Subcutaneous abdominal adipose tissue (tissue), 5 donors: ENCODE data around the gene CHDH.

Source experiments
- H3K27ac ChIP-seq: one replicate; pipeline ENCODE4 v1.7.0; 2013; ENCODE audit warnings: low read depth, mild to moderate bottlenecking, inconsistent platforms, low read length, moderate library complexity
- H3K27me3 ChIP-seq, 5 donors: one replicate each; pipeline ENCODE4 v1.7.0; 2013; ENCODE audit warnings: low read length in 5 of 5, inconsistent platforms in 1 of 5; ENCODE audit not compliant: control insufficient read depth in 5 of 5, insufficient read depth in 4 of 5
- H3K36me3 ChIP-seq, 5 donors: one replicate each; pipeline ENCODE4 v1.7.0; 2013; ENCODE audit warnings: low read length in 5 of 5; ENCODE audit not compliant: control insufficient read depth in 5 of 5, insufficient read depth in 5 of 5
- H3K4me1 ChIP-seq, 5 donors: one replicate each; pipeline ENCODE4 v1.7.0; 2013; ENCODE audit warnings: low read length in 5 of 5, mild to moderate bottlenecking in 3 of 5, moderate library complexity in 1 of 5; ENCODE audit not compliant: control insufficient read depth in 5 of 5, insufficient read depth in 5 of 5
- H3K4me3 ChIP-seq, 5 donors: one replicate each; pipeline ENCODE4 v1.7.0; 2013; ENCODE audit warnings: low read length in 5 of 5, low read depth in 1 of 5
- H3K9ac ChIP-seq, 5 donors: one replicate each; pipeline ENCODE4 v1.7.0; 2013; ENCODE audit warnings: low read length in 5 of 5, mild to moderate bottlenecking in 4 of 5, moderate library complexity in 3 of 5
- H3K9me3 ChIP-seq, 5 donors: one replicate each; pipeline ENCODE4 v1.7.0; 2013; ENCODE audit warnings: low read length in 5 of 5; ENCODE audit not compliant: control insufficient read depth in 5 of 5
- donor health status: healthy.
- donor health status: healthy.
- donor health status: healthy.
- donor health status: healthy.
- donor health status: healthy.

The CHDH gene

DNA sequence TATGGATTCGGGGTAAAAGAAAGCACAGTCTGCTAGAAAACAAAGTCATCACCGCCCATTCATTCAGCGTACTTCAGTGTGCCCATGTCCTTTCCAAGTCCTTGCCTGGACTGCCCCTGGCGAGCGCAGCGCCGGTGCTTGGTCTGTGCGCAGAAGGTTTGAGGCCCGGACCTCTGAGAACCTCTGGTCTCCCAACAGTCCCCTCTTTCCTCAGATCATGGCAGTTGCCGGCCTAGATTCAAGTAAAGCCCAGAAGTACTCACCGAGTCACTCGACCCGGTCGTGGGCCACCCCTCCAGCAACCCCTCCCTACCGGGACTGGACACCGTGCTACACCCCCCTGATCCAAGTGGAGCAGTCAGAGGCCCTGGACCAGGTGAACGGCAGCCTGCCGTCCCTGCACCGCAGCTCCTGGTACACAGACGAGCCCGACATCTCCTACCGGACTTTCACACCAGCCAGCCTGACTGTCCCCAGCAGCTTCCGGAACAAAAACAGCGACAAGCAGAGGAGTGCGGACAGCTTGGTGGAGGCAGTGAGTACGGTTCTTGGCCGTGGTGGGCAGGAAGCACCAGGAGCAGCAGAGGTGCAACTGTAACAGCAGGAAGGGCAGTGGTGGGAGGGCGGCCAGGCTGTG, 36.3 kb downstream of the CHDH start:
- Histone ChIP-seq H3K27me3 (peaks cover 4 to 12% (median 5%) of the 10 kb centered on the region in 5 donors), H3K27ac (no peak overlapping the region), H3K36me3 (no peaks in the 10 kb centered on the region), H3K9me3 (no peaks in the 10 kb centered on the region), H3K4me1 (no peaks in the 10 kb centered on the region), H3K4me3 (no peak overlapping the region), H3K9ac (no peak overlapping the region)

DNA sequence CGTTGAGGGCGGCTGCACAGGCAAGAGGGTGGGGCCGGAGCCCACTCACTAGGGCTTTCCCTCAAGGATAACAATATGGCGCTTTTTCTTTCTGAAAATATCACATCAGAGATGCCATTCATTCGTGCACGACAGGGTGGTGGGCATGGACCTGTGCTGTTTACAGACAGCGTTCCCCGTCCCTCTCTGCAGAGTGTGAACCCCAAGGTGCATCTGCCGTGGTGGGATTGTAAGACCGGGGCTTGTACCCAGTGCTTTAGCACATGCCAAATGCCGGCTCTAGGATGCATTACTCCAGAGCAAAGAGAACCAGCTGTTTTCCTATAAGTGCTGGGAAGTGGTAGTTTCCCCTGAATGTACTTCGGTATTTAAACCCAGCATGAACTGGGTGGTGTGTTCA, 37.0 kb downstream of the CHDH start:
- no peak overlapping the region for H3K4me3 ChIP-seq
- no peak overlapping the region for H3K27ac ChIP-seq
- H3K9me3 ChIP-seq, result no peaks in the 10 kb centered on the region
- H3K36me3 ChIP-seq, result no peaks in the 10 kb centered on the region
- peaks cover 4 to 12% (median 7%) of the 10 kb centered on the region in 5 donors for H3K27me3 ChIP-seq
- no peaks in the 10 kb centered on the region for H3K4me1 ChIP-seq
- no peak overlapping the region for H3K9ac ChIP-seq

DNA sequence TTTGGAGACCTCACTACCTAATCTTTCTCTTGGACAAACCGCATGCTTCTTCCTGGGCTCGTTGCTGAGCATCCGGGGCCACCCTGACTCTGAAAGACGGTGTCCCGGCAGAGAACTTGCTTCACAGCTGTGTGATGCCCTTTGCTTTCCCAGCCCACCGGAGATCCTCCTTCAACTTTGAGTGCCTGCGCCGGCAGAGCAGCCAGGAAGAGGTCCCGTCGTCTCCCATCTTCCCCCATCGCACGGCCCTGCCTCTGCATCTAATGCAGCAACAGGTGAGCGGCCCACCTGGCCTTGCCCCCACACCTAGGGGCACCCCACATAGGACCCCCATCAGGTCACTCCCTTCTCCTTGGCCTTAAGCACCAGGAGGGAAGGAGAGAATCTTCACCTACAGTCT, 37.7 kb downstream of the CHDH start:
- no peaks in the 10 kb centered on the region for H3K36me3 ChIP-seq

DNA sequence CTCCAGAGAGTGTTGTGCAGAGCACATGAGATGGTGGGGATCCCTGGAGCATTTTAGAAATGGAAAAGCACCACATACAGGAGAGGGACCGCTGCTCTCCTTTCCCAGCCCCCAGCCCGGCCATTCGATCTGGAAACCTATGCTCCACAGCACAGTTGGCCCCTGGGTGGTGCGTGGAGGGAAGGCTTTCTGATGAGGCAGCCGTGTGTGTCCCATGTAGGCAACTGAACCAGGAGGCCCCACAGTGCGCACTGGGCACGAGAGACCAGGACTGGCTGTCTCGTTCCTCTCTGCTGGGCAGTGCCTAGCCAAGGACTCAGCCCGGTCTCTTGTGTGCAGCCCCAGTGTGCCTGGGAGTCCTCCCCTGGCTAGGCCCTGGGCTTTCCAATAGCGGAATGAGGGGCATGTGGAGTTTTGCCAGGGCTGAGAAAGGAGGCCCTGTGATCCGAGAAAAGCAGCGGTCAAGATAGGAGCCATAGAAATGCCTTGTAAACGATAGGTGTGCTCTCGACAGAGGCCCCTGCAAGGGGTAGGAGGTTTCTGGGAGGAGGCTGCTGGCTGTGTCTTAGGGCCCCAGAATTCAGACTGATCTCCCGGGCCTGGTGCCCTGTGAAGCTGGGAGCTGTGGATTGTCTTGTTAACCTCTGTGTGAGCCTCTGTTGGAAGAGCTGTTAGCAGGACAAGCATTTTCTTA, 39.0 kb downstream of the CHDH start:
- no peak overlapping the region for H3K27ac ChIP-seq
- H3K9ac ChIP-seq, result no peak overlapping the region
- H3K4me1 ChIP-seq, result no peaks in the 10 kb centered on the region
- peaks cover 4 to 12% (median 10%) of the 10 kb centered on the region in 5 donors for H3K27me3 ChIP-seq
- H3K36me3 ChIP-seq, result no peaks in the 10 kb centered on the region
- no peaks in the 10 kb centered on the region for H3K9me3 ChIP-seq
- H3K4me3 ChIP-seq, result no peak overlapping the region

More for the DNA sequence above, 37.7 kb downstream of the CHDH start:
- Histone ChIP-seq H3K9me3 (no peaks in the 10 kb centered on the region), H3K4me3 (no peak overlapping the region), H3K4me1 (no peaks in the 10 kb centered on the region), H3K9ac (no peak overlapping the region), H3K27me3 (peaks cover 4 to 12% (median 8%) of the 10 kb centered on the region in 5 donors), H3K27ac (no peak overlapping the region)

DNA sequence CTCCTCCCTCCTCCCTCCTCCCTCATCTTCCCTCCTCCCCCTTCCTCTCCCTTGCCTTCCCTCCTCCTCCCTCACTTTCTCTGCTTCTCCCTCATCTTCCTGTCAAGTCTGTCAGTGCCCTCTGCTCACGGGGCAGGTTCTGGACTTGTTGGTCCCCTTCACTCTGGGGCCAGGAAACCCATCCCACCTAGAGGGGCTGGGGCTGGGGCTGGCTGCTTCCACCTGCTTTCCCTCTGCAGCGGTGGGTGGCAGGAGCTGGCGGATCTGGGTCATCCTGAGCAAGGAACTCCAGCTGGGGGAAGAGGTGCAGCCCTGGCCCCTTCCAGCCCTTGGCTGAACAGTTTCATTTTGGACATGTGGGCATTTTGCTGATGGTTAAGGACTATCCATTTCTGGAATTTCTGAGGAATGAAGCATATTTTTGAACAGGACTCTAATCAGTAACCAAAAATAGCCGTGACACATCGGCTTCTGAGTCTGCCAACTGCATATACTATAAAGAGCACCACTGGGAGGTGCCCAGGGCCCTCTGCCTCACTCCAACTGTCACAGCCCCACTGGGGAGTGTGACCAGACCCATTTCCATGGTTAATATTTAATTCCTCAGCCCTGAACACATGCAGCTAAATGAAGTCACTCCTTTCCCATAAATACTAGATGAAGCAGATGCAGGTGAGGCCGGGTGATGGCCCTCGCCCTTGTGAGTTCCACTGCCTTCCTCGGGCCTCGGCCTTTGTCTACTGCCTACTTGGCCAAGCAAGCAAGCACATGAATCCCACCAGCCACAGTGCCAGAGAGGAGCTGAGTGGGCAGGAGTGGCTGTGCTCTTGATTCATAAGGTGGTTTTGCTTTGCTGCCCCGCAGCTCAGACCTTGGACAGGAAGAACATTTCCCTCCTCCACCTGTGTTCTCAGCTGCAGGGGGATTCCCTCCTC, 39.8 kb downstream of the CHDH start:
- Histone ChIP-seq H3K9me3 (no peaks in the 10 kb centered on the region), H3K27me3 (peaks cover 4 to 12% (median 10%) of the 10 kb centered on the region in 5 donors), H3K9ac (no peak overlapping the region), H3K4me3 (no peak overlapping the region), H3K4me1 (no peaks in the 10 kb centered on the region), H3K27ac (no peak overlapping the region), H3K36me3 (no peaks in the 10 kb centered on the region)

DNA sequence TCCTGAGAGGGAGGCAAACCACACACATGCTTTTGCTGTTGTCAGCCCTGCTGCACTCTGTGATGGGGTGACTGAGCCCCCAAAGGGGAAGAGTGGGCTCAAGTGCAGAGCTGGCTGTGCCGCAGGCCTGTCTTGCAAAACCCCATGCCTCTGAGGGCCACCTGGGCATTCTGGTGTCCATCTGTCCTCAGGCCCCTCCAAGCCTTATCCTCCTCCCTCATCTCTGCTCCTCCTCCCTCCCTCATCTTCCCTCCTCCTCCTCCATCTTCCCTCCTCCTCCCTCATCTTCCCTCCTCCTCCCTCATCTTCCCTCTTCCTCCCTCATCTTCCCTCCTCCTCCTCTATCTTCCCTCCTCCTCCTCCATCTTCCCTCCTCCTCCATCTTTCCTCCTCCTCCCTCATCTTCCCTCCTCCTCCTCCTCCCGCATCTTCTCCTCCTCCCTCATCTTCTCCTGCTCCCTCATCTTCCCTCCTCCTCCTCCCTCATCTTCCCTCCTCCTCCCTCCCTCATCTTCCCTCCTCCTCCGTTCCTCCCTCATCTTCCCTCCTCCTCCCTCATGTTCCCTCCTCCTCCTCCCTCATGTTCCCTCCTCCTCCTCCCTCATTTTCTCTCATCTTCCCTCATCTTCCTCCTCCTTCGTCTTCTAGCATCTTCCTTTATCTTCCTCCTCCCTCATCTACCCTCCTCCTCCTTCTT, 40.6 kb downstream of the CHDH start:
- H3K36me3 ChIP-seq, result no peaks in the 10 kb centered on the region
- H3K9me3 ChIP-seq, result no peaks in the 10 kb centered on the region
- H3K4me3 ChIP-seq, result no peak overlapping the region
- H3K27me3 ChIP-seq, result peaks cover 4 to 12% (median 10%) of the 10 kb centered on the region in 5 donors
- no peak overlapping the region for H3K27ac ChIP-seq
- no peak overlapping the region for H3K9ac ChIP-seq
- no peaks in the 10 kb centered on the region for H3K4me1 ChIP-seq

DNA sequence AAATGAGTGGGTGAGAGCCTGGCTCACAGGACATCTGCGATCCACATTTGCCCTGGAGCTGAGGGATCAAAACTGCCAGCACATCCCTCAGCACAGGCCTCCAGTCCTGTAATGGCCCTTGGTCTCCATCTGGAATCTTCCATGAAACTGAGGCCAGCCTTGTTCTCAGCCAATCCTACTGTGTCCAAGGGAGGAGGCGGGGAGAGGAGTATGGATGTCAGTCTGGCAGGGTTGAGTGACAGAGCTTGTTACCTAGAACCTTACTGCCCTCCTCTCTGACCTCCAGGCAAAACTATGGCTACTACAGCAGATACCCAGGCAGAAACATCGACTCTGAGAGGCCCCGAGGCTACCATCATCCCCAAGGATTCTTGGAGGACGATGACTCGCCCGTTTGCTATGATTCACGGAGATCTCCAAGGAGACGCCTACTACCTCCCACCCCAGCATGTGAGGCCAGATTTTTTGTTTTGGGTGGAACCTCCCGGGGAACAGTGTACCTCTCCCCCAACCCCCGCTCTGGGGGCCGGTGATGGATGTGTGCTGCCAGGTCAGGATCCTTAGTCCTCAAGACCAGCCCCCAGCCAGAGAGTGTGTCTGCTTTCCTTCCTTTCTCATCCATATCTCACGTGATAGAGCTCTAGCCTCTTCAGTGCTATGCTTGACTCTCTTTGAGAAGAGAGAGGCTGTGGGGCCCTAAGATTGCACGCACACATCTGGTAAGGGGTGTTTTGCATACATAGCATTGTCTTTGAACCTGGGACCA, 41.3 kb downstream of the CHDH start:
- no peak overlapping the region for H3K27ac ChIP-seq

DNA sequence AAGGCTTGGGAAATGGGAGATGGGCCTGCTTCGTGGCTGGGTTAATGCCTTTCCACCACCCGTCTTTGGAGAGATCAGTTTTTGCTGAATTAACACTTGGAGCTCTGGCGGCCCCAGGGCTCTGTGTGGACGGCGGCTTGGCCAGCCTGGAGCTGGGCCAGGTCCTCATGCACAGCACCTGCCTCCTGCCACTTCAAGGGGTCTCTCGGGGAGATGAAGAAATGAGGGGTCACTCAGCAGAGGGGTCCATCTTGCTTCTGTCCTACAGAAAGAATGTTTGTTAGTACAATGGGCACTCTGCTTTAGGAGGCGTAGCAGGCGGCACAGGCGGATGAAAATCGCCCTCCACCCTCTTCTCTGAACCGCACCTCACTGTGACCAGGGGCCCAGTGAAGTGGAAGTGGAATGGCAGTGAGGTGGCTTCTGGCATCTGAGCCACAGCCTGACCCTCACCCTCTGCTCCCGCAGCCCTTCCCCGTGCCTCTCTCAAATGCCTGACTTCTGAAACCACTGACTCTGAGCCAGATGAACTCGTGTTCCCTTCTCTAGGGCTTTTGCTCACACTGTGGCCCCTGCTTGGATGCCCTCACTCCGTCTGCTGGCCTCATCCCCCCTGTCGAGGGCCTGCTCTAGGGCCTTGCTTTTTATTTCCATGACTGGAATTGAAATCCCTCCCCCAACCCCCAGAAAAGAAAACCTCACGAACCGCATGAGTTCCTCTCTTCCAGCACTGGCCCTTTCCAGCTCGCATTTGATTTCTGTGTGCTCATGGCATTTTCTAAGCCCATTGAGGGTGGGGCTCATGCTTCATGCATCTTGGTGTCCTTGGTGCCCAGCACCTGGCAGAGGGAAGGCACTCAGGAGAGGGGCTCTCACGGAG, 42.2 kb downstream of the CHDH start:
- Histone ChIP-seq H3K9me3 (no peaks in the 10 kb centered on the region), H3K27ac (no peak overlapping the region), H3K4me3 (no peak overlapping the region), H3K9ac (no peak overlapping the region), H3K4me1 (no peaks in the 10 kb centered on the region), H3K27me3 (peaks cover 4 to 12% (median 11%) of the 10 kb centered on the region in 5 donors), H3K36me3 (no peaks in the 10 kb centered on the region)

More for the DNA sequence above, 41.3 kb downstream of the CHDH start:
- no peaks in the 10 kb centered on the region for H3K4me1 ChIP-seq
- no peak overlapping the region for H3K4me3 ChIP-seq
- H3K9ac ChIP-seq, result no peak overlapping the region
- H3K27me3 ChIP-seq, result peaks cover 4 to 12% (median 10%) of the 10 kb centered on the region in 5 donors
- no peaks in the 10 kb centered on the region for H3K36me3 ChIP-seq
- no peaks in the 10 kb centered on the region for H3K9me3 ChIP-seq
